A549 (cell line): ENCODE results near the gene RNU1-1.
"Not testable (repeated sequence)": the region's sequence is repeated elsewhere in the genome, so short reads cannot be mapped to it uniquely, and the experiment has no call there.

Experiments used
- TF ChIP-seq, protein P1 (sequence below): fragments of 450-650 bp; IDR thresholded peaks from 2 replicates; pipeline ENCODE4 v1.6.1; 2014; ENCODE audit warnings: antibody characterized with exemption
- TF ChIP-seq, protein P2 (sequence below): IDR thresholded peaks from 2 replicates; pipeline ENCODE4 v1.6.1; 2012

DNA sequence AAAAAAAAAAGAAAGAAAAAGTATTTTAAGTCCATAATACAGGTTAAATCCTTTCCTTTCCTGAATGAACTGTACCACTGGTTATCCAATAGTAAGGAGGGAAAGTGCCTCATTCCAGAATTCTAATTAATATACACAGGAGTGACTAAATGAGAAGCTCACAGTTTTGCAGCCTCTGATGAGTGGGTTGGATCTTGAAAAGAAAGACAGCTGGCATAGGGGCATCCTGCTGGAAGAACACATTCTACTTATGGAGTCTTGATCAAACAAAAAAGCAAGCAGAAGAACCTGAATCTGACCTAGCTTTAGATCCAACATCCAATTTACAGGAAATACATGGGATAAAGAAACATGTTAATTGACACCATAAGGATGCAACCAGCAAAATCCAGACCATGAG is 27.1 kb downstream of the RNU1-1 start:
- TF ChIP-seq, protein P1, sequence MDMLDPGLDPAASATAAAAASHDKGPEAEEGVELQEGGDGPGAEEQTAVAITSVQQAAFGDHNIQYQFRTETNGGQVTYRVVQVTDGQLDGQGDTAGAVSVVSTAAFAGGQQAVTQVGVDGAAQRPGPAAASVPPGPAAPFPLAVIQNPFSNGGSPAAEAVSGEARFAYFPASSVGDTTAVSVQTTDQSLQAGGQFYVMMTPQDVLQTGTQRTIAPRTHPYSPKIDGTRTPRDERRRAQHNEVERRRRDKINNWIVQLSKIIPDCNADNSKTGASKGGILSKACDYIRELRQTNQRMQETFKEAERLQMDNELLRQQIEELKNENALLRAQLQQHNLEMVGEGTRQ, result not testable (repeated sequence)
- TF ChIP-seq, protein P2, sequence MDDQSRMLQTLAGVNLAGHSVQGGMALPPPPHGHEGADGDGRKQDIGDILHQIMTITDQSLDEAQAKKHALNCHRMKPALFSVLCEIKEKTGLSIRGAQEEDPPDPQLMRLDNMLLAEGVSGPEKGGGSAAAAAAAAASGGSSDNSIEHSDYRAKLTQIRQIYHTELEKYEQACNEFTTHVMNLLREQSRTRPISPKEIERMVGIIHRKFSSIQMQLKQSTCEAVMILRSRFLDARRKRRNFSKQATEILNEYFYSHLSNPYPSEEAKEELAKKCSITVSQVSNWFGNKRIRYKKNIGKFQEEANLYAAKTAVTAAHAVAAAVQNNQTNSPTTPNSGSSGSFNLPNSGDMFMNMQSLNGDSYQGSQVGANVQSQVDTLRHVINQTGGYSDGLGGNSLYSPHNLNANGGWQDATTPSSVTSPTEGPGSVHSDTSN, result not testable (repeated sequence)
